NCI-H187 (cell line): ENCODE results near the gene LOXL4.
"Not testable (repeated sequence)": the region's sequence is repeated elsewhere in the genome, so short reads cannot be mapped to it uniquely, and the experiment has no call there.

ENCODE experiments used
- DNase-seq, 2 experiments: peaks; one replicate each; lab custom pipeline; 2025; lab: John Stamatoyannopoulos, UW

LOXL4 gene

DNA sequence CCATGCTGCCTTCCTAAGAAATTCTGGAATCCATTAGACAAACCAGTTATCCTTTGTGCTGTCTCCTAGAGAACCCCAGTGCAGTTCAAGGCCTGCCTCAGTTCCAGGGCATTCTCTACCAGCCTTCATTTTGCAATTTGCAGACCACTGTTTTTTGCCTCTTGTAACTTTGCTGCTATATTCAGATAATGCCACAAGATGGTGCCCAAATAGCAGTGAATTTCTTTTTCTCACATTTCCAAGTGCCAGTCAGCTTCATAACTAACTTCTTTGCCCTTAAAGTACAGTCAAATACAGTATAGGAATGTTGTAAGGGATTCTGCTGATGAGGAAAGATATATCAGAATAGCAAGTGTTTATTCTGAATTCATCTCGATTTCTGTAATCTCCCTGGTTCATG lies 25.2 kb downstream of the LOXL4 start:
- no peak for DNase-seq

GRCh38 chr10:98240524-98240923 lies 27.5 kb downstream of the LOXL4 start:
- DNase-seq, result no peak

DNA sequence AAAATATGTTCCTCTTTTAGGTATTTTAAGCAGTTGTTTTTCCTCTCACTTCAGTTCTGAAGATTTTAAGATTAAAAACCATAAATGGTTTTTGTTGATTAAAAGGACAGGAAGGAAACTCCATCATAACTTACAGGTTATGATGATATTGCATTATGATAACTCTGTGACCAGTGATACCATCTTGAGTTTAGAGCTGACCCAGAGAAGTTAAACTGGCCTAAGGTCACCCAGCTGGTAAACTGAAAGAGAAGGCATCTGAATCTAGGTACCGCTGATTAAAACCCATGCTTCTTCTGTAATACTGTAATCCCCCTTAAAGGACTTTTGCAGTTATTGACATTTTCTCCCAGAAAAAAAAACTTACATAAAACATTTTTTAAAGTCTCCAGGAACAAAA lies 29.6 kb downstream of the LOXL4 start:
- no peak for DNase-seq

DNA sequence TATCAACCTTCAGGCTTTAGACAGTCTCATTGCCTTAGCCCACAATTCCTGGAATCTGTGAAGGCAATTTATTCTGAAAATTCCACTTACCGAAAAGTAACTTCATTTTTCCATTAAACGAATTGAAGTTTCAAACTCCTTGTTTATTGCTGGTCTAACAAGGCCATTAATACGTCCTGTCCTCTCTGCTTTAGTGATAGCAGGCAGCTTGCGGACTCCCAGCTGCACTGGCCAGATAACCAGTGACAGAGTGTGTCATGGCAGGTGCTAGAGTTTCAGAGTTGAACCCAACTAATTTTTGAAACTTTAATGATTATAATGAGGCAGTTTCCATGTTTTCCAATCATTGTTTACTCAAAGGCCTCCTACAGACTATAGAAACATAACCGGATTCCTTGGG lies 31.1 kb downstream of the LOXL4 start:
- DNase-seq, result no peak

DNA sequence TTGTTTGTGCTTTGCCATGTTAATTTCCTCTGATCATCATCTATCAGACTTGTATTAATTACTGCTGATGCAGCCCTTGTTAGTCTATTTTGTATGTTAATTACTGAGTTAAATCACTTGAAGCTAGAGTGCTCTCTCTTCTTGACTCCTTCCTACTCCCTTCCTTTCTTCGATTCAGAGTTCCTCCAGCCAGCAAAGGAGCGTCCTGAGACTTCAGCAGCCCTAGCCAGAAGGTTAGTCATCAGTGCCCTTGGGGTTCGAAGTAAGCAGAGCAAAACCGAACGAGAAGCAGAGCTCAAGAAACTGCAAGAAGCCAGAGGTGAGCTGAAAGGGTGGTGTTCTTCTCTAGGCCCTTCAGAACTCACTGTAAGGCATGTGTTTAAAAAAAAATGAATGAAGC lies 32.1 kb downstream of the LOXL4 start:
- no peak for DNase-seq

DNA sequence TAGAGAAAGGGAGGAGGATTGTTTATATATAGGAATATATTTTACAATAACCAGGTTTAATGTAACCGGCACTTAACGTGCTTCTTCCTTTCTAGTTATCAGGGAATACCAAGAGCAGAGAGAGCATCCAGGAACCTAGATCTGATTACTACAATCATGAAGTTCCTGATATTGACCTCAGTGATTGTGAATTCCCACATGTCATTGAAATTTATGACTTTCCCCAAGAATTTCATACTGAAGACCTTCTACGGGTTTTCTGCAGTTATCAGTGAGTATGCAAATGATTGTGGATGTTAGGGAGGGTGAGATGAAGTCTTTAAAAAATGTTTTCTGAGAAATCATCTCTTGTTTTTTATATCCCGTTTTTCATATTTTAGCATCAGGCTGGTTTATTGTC lies 36.6 kb downstream of the LOXL4 start:
- no peak for DNase-seq

DNA sequence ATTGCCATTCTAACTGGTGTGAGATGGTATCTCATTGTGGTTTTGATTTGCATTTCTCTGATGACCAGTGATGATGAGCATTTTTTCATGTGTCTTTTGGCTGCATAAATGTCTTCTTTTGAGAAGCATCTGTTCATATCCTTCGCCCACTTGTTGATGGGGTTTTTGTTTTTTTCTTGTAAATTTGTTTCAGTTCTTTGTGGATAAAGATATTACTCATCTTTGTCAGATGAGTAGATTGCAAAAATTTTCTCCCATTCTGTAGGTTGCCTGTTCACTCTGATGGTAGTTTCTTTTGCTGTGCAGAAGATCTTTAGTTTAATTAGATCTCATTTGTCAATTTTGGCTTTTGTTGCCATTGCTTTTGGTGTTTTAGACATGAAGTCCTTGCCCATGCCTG lies 39.7 kb downstream of the LOXL4 start:
- not testable (repeated sequence) for DNase-seq

DNA sequence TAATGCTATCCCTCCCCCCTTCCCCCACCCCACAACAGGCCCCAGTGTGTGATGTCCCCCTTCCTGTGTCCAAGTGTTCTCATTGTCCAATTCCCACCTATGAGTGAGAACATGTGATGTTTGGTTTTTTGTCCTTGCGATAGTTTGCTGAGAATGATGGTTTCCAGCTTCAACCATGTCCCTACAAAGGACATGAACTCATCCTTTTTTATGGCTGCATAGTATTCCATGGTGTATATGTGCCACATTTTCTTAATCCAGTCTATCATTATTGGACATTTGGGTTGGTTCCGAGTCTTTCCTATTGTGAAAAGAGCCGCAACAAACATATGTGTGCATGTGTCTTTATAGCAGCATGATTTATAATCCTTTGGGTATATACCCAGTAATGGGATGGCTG lies 40.3 kb downstream of the LOXL4 start:
- not testable (repeated sequence) for DNase-seq

DNA sequence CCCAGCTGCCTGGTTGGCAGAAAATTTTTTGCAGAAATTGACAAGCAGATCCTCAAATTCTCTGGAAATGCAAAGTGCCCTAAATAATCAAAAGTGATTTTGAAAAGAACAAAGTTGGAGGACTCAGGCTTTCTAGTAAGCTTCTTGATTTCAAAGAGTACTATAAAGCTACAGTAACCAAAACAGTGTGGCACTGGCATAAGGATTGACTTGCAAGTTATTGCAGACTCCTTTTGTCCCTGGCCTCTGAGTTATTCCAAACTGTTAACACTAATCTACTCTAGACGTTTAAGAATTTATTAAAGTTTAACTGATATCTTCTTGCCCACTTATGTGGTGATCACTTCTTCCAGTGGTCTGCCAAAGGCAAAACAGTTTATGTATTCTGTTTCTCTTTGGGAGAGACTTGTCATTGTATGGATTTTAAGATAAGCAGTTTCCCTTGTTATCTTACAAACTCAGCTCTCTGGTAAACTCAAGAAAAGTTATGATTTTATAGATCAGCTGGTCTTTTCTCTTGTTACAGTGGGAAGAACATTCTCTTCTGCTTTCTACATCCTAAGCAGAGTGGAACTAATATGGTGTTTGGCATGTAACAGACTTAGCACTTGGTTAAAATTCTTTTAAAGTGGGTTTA lies 41.4 kb downstream of the LOXL4 start:
- DNase-seq, result no peak

DNA sequence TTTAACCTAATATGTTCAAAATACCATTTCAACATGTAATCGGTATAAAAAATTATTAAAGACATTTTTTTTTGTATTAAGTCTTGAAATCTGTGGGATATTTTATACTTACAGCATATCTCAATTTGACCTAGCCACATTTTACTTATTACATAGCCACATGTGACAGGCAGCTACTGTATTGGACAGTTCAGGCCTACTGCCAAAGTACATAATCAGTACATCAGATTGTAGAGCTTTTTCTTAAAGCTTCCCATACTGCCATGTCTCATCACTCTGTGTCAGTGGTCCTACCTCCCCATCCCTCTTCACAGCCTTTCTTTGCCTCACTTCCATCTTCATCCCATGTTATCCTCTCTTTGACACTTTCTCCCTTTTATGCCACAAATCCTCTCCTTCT lies 43.0 kb downstream of the LOXL4 start:
- no peak for DNase-seq

GRCh38 chr10:98224509-98224908 lies 43.5 kb downstream of the LOXL4 start:
- no peak for DNase-seq

- DNase-seq, result no peak
Observed at GRCh38 chr10:98223874-98224273, 44.1 kb downstream of the LOXL4 start.

- no peak for DNase-seq
Observed at GRCh38 chr10:98217801-98218200, 50.2 kb downstream of the LOXL4 start.

DNA sequence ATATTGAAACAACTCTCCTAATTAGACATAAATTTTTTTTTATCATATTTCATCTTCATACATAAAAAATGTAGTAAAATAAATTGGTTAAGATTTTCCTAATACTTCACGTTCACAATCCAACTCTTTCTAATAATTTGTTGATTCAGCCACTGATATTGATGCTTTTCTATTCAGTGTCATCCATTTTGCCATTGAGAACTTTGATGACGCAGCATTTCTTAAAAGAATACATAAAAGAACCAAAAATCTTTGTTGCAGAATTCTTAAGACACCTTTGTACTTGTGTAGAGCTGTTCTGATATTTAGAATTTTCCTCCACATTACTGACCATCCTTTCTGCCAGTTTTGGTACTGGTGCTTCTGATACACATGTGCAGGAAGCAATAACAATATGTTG lies 52.6 kb downstream of the LOXL4 start:
- no peak for DNase-seq

- no peak for DNase-seq
Observed at GRCh38 chr10:98213740-98214139, 54.3 kb downstream of the LOXL4 start.

DNA sequence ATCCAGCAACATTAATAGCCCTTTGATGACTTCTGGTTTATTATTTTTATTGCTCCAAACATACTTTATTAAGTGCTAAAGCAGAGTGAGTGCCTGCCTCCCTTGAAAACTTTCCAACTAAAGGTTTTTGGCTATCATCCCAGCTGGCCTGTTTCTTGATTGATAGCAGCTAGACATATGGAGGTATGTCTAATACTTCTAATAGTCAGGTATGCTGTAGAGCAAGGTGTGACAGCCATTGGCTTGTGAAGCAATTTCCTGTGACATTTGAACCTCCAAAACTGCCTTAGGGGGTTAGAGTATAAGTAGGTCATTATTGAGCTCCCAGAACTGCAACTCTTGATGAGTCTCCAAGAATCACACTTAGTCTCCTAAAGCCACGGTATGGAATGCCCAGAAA lies 55.8 kb downstream of the LOXL4 start:
- DNase-seq, result no peak

DNA sequence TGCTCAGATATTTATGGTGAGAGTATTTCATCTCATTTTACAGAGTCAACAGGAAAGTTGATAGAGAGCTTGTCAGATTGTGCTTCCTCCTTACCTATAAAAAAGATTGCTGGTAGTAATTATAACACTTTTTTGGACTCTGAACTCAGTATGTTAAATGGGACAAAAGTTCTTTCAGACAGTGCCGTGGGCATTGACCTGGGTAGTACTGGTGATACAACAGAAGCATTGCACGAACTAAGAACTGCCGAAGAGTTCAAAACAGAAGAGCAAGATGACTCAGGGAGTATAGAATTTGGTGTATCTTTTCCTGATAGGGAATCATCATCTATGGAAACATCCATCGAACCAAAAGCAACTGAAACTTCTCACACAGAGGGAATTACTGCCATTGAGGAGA lies 58.6 kb downstream of the LOXL4 start:
- no peak for DNase-seq

DNA sequence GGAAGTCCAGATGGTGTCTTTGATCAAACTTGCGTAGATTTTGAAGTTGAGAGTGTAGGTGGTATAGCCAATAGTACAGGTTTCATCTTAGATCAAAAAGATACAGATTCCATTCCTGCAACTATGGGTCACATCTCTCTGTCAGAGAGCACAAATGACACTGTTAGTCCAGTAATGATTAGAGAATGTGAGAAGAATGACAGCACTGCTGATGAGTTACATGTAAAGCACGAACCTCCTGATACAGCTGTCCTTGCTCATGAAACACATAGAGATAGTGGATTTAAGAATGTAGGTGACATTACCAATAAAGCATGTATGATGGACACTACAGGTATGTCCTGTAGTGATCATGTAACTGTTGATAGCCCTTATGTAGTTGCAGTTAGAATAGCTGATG lies 59.1 kb downstream of the LOXL4 start:
- DNase-seq, result no peak

DNA sequence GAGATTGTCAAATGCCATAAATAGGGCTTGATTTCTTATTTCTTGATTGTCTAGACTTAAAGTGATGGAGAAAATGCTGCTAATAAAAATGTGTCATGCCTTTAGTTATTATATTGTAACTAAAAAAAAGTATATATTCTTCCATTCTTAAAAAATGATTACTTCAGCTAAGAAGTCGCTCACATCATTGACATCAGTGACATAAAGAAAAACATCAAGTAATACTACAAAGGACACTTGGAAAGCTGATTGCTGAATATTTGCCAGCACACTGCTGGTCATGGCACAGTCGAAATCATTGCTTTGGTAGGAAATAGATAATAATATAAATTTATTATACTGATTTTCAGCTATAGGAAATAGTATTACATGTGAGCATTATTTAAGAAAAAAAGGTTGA lies 62.6 kb downstream of the LOXL4 start:
- DNase-seq, result no peak

DNA sequence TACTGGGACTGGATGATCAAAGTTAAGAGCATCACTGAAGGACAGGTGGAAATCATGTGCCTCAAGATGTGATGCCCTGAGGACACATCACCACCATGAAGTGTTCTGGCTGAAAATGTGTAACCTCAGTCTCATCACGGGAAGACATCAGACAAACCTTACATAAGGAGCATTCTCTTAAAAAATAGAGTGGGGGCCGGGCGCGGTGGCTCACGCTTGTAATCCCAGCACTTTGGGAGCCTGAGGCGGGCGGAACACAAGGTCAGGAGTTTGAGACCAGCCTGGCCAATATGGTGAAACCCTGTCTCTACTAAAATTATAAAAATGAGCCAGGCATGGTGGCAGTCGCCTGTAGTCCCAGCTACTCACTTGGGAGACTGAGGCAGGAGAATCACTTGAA lies 65.6 kb downstream of the LOXL4 start:
- no peak for DNase-seq

- DNase-seq, result no peak
Observed at GRCh38 chr10:98201760-98202159, 66.2 kb downstream of the LOXL4 start.
